Measurements from ENCODE around the gene NRG2. TPM values are rescaled to one million over a fixed set of nuclear protein-coding genes. Genes with fewer than 3 reads are reported as not detected.

Gene NRG2
- total and polyA plus RNA-seq, 10 donors: 0.83 to 7.7 (median 4.4) TPM

DNA sequence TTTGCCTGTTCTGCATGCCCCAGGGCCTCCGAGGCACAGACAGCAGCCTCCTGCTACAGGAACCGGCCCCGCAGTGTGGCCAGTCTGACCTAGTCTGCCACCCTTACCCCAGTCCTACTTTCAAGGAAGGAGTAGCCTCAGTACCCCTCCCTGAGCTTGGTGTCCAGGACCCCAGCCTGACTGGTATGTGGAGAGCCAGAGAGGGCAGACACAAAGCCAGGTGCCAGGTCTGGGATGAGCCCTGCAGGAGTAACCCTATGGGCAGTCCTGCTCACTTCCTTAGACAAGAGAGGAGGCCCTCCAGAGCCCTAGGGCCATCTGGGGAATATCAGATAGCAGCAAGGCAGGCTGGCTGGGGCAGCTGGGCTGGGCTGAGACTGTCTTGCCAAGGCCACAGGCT, 67.8 kb downstream of the NRG2 start:
- intact Hi-C loops (cut with DNase I; ENCODE audit: low total_unique reads): no loop called here
- DNase-seq: no peak
- TF ChIP-seq, protein P1, sequence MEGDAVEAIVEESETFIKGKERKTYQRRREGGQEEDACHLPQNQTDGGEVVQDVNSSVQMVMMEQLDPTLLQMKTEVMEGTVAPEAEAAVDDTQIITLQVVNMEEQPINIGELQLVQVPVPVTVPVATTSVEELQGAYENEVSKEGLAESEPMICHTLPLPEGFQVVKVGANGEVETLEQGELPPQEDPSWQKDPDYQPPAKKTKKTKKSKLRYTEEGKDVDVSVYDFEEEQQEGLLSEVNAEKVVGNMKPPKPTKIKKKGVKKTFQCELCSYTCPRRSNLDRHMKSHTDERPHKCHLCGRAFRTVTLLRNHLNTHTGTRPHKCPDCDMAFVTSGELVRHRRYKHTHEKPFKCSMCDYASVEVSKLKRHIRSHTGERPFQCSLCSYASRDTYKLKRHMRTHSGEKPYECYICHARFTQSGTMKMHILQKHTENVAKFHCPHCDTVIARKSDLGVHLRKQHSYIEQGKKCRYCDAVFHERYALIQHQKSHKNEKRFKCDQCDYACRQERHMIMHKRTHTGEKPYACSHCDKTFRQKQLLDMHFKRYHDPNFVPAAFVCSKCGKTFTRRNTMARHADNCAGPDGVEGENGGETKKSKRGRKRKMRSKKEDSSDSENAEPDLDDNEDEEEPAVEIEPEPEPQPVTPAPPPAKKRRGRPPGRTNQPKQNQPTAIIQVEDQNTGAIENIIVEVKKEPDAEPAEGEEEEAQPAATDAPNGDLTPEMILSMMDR (IDR thresholded peaks at IDR 0.05 in 8 of 11, conservative IDR thresholded peaks at IDR 0.05 in 3 of 11): no peak
- TF ChIP-seq POLR2AphosphoS5 (IDR thresholded peaks at IDR 0.05) (no peak), POLR2A (IDR thresholded peaks at IDR 0.05) (no peak)
- peaks cover 0 to 6% (median 0%) of the 10 kb centered on the region in 7 donors for H3K27me3 ChIP-seq (replicated peaks in 1 of 7)
- no peaks in the 10 kb centered on the region for H3K36me3 ChIP-seq
- no peaks in the 10 kb centered on the region for H3K9me3 ChIP-seq
- H3K4me3 ChIP-seq: no peak overlapping the region
- H3K27ac ChIP-seq: no peak overlapping the region
- WGBS, 5 donors: 89 to 98% (median 94%) methylated on average over 3 of the region's 3 CpGs
- H3K4me1 ChIP-seq: no peaks in the 10 kb centered on the region

DNA sequence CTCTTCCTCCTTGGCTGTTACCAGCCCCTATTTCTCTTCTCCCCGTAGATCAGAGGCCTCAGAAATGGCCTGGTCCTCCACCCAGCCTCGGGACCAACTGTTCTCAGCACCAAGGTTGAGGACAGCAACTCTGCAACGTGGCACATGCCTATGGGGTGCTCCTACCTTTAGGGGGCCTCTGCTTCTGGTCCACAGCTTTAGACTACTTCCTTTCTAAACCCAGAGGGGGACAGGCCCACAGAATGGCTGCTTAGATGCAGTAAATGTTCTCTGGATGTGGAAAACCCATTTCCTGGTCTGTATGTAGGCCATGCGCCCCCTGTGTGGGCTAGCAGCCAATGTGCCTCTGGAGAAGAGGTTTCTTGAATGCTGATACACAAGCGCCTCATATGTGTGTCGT, 68.4 kb downstream of the NRG2 start:
- H3K36me3 ChIP-seq: no peaks in the 10 kb centered on the region
- no peak for TF ChIP-seq POLR2AphosphoS5 (IDR thresholded peaks at IDR 0.05)
- H3K27me3 ChIP-seq (replicated peaks in 1 of 7): peaks cover 0 to 8% (median 0%) of the 10 kb centered on the region in 7 donors
- no peak overlapping the region for H3K27ac ChIP-seq
- no peak overlapping the region for H3K4me3 ChIP-seq
- no peaks in the 10 kb centered on the region for H3K9me3 ChIP-seq
- WGBS, 5 donors: 65 to 74% (median 69%) methylated on average over 6 of the region's 6 CpGs
- intact Hi-C loops (cut with DNase I; ENCODE audit: low total_unique reads): no loop called here
- no peak for DNase-seq
- H3K4me1 ChIP-seq: peaks cover 0 to 3% (median under 1%) of the 10 kb centered on the region in 6 donors

DNA sequence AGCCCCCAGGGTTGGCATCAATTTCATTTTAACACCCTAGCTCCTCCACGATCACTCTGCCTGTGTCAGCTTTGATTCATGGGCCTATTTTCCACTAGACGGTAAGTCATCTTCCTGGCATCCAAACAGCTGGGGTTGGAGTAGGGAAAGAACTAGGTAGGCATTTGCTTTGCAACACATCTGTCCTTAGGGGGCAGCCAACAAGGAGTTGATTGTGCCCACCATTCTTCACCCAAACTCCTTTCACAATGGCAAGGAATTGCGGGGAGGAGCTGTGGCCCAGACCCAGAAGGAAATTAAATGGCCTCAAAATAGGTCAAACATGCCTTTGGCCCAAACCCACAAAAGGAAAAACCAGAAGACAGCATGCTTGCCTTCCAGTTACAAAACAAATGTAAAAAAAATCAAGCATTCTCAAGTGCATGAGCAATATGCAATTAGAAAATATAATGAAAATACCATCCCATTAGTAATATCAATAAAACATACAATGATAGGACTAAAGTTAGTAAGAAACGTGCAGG, 71.8 kb downstream of the NRG2 start:
- TF ChIP-seq POLR2A (IDR thresholded peaks at IDR 0.05): no peak
- TF ChIP-seq, protein P1 (IDR thresholded peaks at IDR 0.05 in 8 of 11, conservative IDR thresholded peaks at IDR 0.05 in 3 of 11): no peak
- TF ChIP-seq POLR2AphosphoS5 (IDR thresholded peaks at IDR 0.05): no peak
- Histone ChIP-seq H3K9me3 (no peaks in the 10 kb centered on the region), H3K4me3 (no peak overlapping the region), H3K4me1 (peaks cover 7 to 19% (median 10%) of the 10 kb centered on the region in 6 donors), H3K36me3 (no peaks in the 10 kb centered on the region), H3K27me3 (replicated peaks in 1 of 7) (peaks cover 0 to 16% (median 0%) of the 10 kb centered on the region in 7 donors), H3K27ac (no peak overlapping the region)
- no peak for DNase-seq
- WGBS, 5 donors: 75 to 96% (median 86%) methylated on average over 4 of the region's 4 CpGs
- intact Hi-C loops (cut with DNase I; ENCODE audit: low total_unique reads): loop anchor here (2.0 kb wide), 1 partner anchor 184 kb away; no protein-coding TSS in a partner anchor

DNA sequence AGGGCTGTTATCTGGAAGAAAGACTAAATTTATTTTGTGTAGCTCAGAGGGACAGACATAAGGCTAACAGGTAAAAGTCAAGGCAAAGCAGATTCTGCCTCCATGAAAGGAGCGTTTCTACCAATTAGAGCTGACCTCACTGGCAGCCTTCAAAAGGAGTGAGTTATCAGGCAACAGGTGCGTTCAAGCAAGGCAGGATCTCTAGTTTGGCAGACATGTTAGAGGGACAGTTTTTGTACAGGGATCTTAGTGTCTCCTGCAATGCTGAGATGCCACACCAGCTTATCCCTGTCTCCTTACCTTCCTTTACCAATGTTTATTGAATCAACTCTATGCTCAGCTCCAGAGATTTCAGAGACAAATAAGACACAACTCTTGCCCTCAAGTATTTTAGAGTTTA, 73.8 kb downstream of the NRG2 start:
- intact Hi-C loops (cut with DNase I; ENCODE audit: low total_unique reads): no loop called here
- peaks cover 7 to 19% (median 10%) of the 10 kb centered on the region in 6 donors for H3K4me1 ChIP-seq
- no peaks in the 10 kb centered on the region for H3K9me3 ChIP-seq
- no peak overlapping the region for H3K4me3 ChIP-seq
- H3K27ac ChIP-seq: no peak overlapping the region
- DNase-seq: no peak
- TF ChIP-seq POLR2A (IDR thresholded peaks at IDR 0.05) (no peak), POLR2AphosphoS5 (IDR thresholded peaks at IDR 0.05) (no peak)
- TF ChIP-seq, protein P1 (IDR thresholded peaks at IDR 0.05 in 8 of 11, conservative IDR thresholded peaks at IDR 0.05 in 3 of 11): no peak
- WGBS, 5 donors: 74 to 86% (median 78%) methylated on average over 2 of the region's 2 CpGs
- peaks cover 0 to 10% (median 0%) of the 10 kb centered on the region in 7 donors for H3K27me3 ChIP-seq (replicated peaks in 1 of 7)
- H3K36me3 ChIP-seq: no peaks in the 10 kb centered on the region
